CD4-positive, CD25-positive, alpha-beta regulatory T cell (primary cell): ENCODE data around the gene RNF150. TPM values are rescaled to one million over a fixed set of nuclear protein-coding genes. Genes with fewer than 3 reads are reported as not detected.

ENCODE experiments used
- ATAC-seq, 2 donors: fragments of 150-1000 bp; cut with Tn5 transposase; one replicate each; pipeline ENCODE4 v1.10.0; 2021; ENCODE audit warnings: low read depth in 2 of 2, moderate number of reproducible peaks in 2 of 2, moderate library complexity in 1 of 2
- DNase-seq, 3 donors: peaks; one replicate each; pipeline versions ENCODE4 v3.0.0 to v3.0.0-alpha.2; 2012 to 2022; ENCODE audit warnings: mixed read lengths in 1 of 3
- H3K27ac ChIP-seq: one replicate; pipeline ENCODE4 v1.7.0; 2013; ENCODE audit warnings: mild to moderate bottlenecking, low read length; ENCODE audit not compliant: insufficient read depth, poor library complexity, severe bottlenecking
- H3K27me3 ChIP-seq: one replicate; pipeline ENCODE4 v1.7.0; 2013; ENCODE audit warnings: low read length; ENCODE audit not compliant: control insufficient read depth, insufficient read depth
- H3K36me3 ChIP-seq: one replicate; pipeline ENCODE4 v1.7.0; 2013; ENCODE audit warnings: mild to moderate bottlenecking, low read length, moderate library complexity; ENCODE audit not compliant: control insufficient read depth, insufficient read depth
- H3K4me1 ChIP-seq: 2 replicates; pipeline ENCODE4 v1.7.0; 2013; ENCODE audit warnings: mild to moderate bottlenecking, low read length; ENCODE audit not compliant: insufficient read depth, control insufficient read depth, poor library complexity, severe bottlenecking
- H3K4me3 ChIP-seq: one replicate; pipeline ENCODE4 v1.7.0; 2013; ENCODE audit warnings: low read depth, mild to moderate bottlenecking, low read length, moderate library complexity
- H3K9me3 ChIP-seq, 2 experiments: 1 replicate in 1 of 2; 2 replicates in 1 of 2; pipeline ENCODE4 v1.7.0; 2013; ENCODE audit warnings: low read length in 2 of 2, mild to moderate bottlenecking in 1 of 2, moderate library complexity in 1 of 2; ENCODE audit not compliant: control insufficient read depth in 2 of 2
- H3K27ac Mint-ChIP-seq, 3 donors: one replicate each; pipeline ENCODE4 v1.8.0; 2020 to 2022; ENCODE audit warnings: mild to moderate bottlenecking in 3 of 3, mixed read lengths in 3 of 3, moderate library complexity in 2 of 3
- H3K27me3 Mint-ChIP-seq: one replicate; pipeline ENCODE4 v1.8.0; 2022; ENCODE audit warnings: mild to moderate bottlenecking, mixed read lengths
- H3K36me3 Mint-ChIP-seq: one replicate; pipeline ENCODE4 v1.8.0; 2020; ENCODE audit warnings: mixed read lengths
- H3K4me1 Mint-ChIP-seq, 4 donors: one replicate each; pipeline ENCODE4 v1.8.0; 2020 to 2022; ENCODE audit warnings: mixed read lengths in 4 of 4, mild to moderate bottlenecking in 1 of 4
- H3K4me3 Mint-ChIP-seq, 4 donors: one replicate each; pipeline ENCODE4 v1.8.0; 2020 to 2022; ENCODE audit warnings: mild to moderate bottlenecking in 4 of 4, mixed read lengths in 4 of 4, moderate library complexity in 3 of 4
- H3K9me3 Mint-ChIP-seq, 7 donors: one replicate each; pipeline ENCODE4 v1.8.0; 2020 to 2022; ENCODE audit warnings: mixed read lengths in 7 of 7, mild to moderate bottlenecking in 3 of 7, moderate library complexity in 2 of 7
- polyA plus RNA-seq, 4 donors: library from polyadenylated mRNA; unstranded; fragments of 300-500 nt; fragmentation: Illumina TruSeq; gene quantifications; one replicate each; pipeline ENCODE4 v1.2.3, GENCODE V29; 2021
- total RNA-seq: library from RNA; stranded (reverse); gene quantifications from one replicate; pipeline ENCODE4 v1.2.3, GENCODE V29; 2022

The RNF150 gene
- total and polyA plus RNA-seq, 5 donors from 2014 or later: 0.07 TPM; not detected in 4

DNA sequence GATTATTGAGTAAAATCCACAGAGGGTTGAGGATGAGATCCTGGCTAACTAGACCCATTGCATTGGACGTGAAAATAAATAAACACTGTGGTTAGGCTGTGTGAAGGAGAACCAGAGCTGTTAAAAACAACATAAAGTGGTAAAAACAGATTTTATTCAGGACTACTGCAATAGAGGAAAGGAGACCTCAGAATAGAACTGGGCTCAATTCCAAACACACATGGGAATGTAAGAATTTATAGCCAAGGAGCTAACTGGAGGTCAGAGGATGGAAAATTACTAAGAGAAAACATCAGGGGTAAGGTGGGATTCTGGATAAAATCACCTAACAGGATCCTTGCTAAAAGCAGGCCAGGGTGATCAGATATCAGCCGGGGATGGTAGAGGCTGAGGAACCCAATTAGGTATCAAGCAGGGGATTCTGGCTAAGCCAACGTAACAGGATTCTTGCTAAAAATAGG lies 112.4 kb downstream of the RNF150 start:
- no peak for DNase-seq
- H3K27ac Mint-ChIP-seq: peak overlapping the region in 1 of 3 donors; percentile 32
- H3K9me3 Mint-ChIP-seq: peaks cover 0 to 3% (median 0%) of the 10 kb centered on the region in 7 donors
- no peaks in the 10 kb centered on the region for H3K9me3 ChIP-seq
- H3K36me3 ChIP-seq: no peaks in the 10 kb centered on the region
- H3K27me3 ChIP-seq: no peaks in the 10 kb centered on the region
- H3K27me3 Mint-ChIP-seq: no peaks in the 10 kb centered on the region
- no peaks in the 10 kb centered on the region for H3K36me3 Mint-ChIP-seq
- no peaks in the 10 kb centered on the region for H3K4me1 ChIP-seq
- no peak overlapping the region for H3K4me3 ChIP-seq
- H3K4me1 Mint-ChIP-seq: no peaks in the 10 kb centered on the region
- no peak overlapping the region for H3K27ac ChIP-seq
- no peak overlapping the region for H3K4me3 Mint-ChIP-seq
- ATAC-seq: no peak

DNA sequence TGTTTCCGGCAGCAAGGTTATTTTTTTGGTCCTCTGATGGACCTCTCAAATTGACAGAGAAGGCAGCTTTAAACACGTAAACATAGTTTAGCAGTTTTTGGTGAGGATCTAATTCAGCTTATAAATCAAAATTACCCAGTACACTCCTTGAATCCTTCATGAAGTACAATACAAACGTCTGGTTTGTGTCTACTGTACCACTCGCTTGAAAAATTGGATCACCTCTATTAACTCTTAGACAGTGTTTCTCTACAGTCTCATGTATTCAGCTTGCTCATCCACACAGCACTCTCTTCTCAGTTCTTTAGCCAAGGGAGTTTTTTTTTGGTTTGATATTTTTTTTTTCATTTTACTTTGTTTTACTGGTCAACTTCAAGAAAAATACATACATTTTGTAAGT lies 113.5 kb downstream of the RNF150 start:
- H3K27ac Mint-ChIP-seq: no peak overlapping the region
- ATAC-seq (no peak), DNase-seq (no peak)
- Histone ChIP-seq H3K27me3 (no peaks in the 10 kb centered on the region), H3K4me3 (no peak overlapping the region), H3K4me1 (no peaks in the 10 kb centered on the region), H3K27ac (no peak overlapping the region), H3K36me3 (no peaks in the 10 kb centered on the region), H3K9me3 (no peaks in the 10 kb centered on the region)
- peaks cover 0 to 2% (median 0%) of the 10 kb centered on the region in 7 donors for H3K9me3 Mint-ChIP-seq
- H3K27me3 Mint-ChIP-seq: no peaks in the 10 kb centered on the region
- H3K4me3 Mint-ChIP-seq: no peak overlapping the region
- H3K4me1 Mint-ChIP-seq: no peaks in the 10 kb centered on the region
- H3K36me3 Mint-ChIP-seq: no peaks in the 10 kb centered on the region

GRCh38 chr4:141016117-141016798 lies 117.0 kb downstream of the RNF150 start:
- no peaks in the 10 kb centered on the region for H3K4me1 ChIP-seq
- H3K4me3 ChIP-seq: no peak overlapping the region
- DNase-seq (no peak), ATAC-seq (no peak)
- Mint-ChIP-seq H3K4me3 (no peak overlapping the region), H3K27me3 (no peaks in the 10 kb centered on the region), H3K27ac (no peak overlapping the region), H3K9me3 (peaks cover 0 to 2% (median 0%) of the 10 kb centered on the region in 7 donors), H3K36me3 (no peaks in the 10 kb centered on the region), H3K4me1 (no peaks in the 10 kb centered on the region)
- H3K9me3 ChIP-seq: no peaks in the 10 kb centered on the region
- H3K27ac ChIP-seq: no peak overlapping the region
- no peaks in the 10 kb centered on the region for H3K36me3 ChIP-seq
- H3K27me3 ChIP-seq: no peaks in the 10 kb centered on the region

DNA sequence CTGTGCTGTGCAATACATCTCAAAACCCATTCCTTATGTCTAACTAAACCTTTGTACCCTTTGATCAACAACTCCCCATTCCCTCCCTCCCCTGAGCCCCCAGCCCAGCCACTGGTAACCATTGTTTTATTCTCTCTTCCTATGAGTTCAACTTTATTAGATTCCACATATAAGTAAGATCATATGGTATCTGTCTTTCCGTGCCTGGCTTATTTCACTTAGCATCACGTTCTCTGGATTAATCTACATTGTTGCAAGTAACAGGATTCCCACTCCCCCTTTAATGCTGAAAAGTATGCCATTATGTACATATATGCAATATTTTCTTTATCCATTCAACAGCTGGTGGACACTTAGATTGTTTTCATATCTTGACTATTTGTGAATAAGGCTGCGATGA lies 119.4 kb downstream of the RNF150 start:
- Histone ChIP-seq H3K4me1 (no peaks in the 10 kb centered on the region), H3K27me3 (no peaks in the 10 kb centered on the region), H3K4me3 (no peak overlapping the region), H3K9me3 (no peaks in the 10 kb centered on the region), H3K27ac (no peak overlapping the region), H3K36me3 (no peaks in the 10 kb centered on the region)
- Mint-ChIP-seq H3K27ac (no peak overlapping the region), H3K27me3 (no peaks in the 10 kb centered on the region), H3K36me3 (no peaks in the 10 kb centered on the region), H3K9me3 (peaks cover 0 to 1% (median 0%) of the 10 kb centered on the region in 7 donors), H3K4me1 (no peaks in the 10 kb centered on the region), H3K4me3 (no peak overlapping the region)
- DNase-seq (no peak), ATAC-seq (no peak)

GRCh38 chr4:141011901-141012315 lies 121.4 kb downstream of the RNF150 start:
- no peak overlapping the region for H3K4me3 Mint-ChIP-seq
- DNase-seq (no peak), ATAC-seq (no peak)
- no peak overlapping the region for H3K27ac Mint-ChIP-seq
- no peaks in the 10 kb centered on the region for H3K9me3 ChIP-seq
- no peaks in the 10 kb centered on the region for H3K36me3 Mint-ChIP-seq
- H3K9me3 Mint-ChIP-seq: peaks cover 0 to 1% (median 0%) of the 10 kb centered on the region in 7 donors
- no peak overlapping the region for H3K27ac ChIP-seq
- no peaks in the 10 kb centered on the region for H3K27me3 Mint-ChIP-seq
- H3K4me3 ChIP-seq: no peak overlapping the region
- no peaks in the 10 kb centered on the region for H3K36me3 ChIP-seq
- H3K27me3 ChIP-seq: no peaks in the 10 kb centered on the region
- H3K4me1 ChIP-seq: no peaks in the 10 kb centered on the region
- no peaks in the 10 kb centered on the region for H3K4me1 Mint-ChIP-seq

GRCh38 chr4:141009931-141010330 lies 123.3 kb downstream of the RNF150 start:
- no peaks in the 10 kb centered on the region for H3K36me3 ChIP-seq
- H3K9me3 Mint-ChIP-seq: peaks cover 0 to 6% (median 0%) of the 10 kb centered on the region in 7 donors
- H3K4me3 ChIP-seq: no peak overlapping the region
- H3K27me3 Mint-ChIP-seq: no peaks in the 10 kb centered on the region
- no peaks in the 10 kb centered on the region for H3K36me3 Mint-ChIP-seq
- no peak overlapping the region for H3K4me3 Mint-ChIP-seq
- H3K27ac Mint-ChIP-seq: no peak overlapping the region
- no peaks in the 10 kb centered on the region for H3K4me1 ChIP-seq
- ATAC-seq: no peak
- H3K4me1 Mint-ChIP-seq: no peaks in the 10 kb centered on the region
- no peaks in the 10 kb centered on the region for H3K9me3 ChIP-seq
- H3K27ac ChIP-seq: no peak overlapping the region
- H3K27me3 ChIP-seq: no peaks in the 10 kb centered on the region
- no peak for DNase-seq

DNA sequence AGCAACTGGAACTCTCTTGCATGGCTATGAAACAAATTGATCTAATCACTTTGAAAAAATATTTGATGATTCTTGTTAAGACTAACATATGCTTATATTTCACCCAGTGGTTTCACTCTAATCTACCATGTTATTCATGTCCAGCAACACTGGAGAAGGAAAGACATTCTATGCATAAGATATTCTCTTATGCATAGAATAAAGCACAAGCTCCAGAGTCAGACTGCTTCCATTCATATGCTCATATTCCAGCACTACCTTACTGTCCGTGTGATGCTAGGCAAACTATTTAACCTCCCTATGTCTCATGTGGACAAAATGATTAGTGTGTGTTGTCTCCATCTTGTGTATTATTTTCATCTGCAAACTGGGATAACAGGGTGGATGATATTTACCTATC lies 124.1 kb downstream of the RNF150 start:
- no peaks in the 10 kb centered on the region for H3K36me3 Mint-ChIP-seq
- no peak for DNase-seq
- Histone ChIP-seq H3K4me1 (no peaks in the 10 kb centered on the region), H3K36me3 (no peaks in the 10 kb centered on the region), H3K27me3 (no peaks in the 10 kb centered on the region), H3K27ac (no peak overlapping the region), H3K9me3 (no peaks in the 10 kb centered on the region), H3K4me3 (no peak overlapping the region)
- ATAC-seq: no peak
- no peak overlapping the region for H3K4me3 Mint-ChIP-seq
- peaks cover 0 to 11% (median 0%) of the 10 kb centered on the region in 7 donors for H3K9me3 Mint-ChIP-seq
- H3K27ac Mint-ChIP-seq: no peak overlapping the region
- no peaks in the 10 kb centered on the region for H3K4me1 Mint-ChIP-seq
- no peaks in the 10 kb centered on the region for H3K27me3 Mint-ChIP-seq

DNA sequence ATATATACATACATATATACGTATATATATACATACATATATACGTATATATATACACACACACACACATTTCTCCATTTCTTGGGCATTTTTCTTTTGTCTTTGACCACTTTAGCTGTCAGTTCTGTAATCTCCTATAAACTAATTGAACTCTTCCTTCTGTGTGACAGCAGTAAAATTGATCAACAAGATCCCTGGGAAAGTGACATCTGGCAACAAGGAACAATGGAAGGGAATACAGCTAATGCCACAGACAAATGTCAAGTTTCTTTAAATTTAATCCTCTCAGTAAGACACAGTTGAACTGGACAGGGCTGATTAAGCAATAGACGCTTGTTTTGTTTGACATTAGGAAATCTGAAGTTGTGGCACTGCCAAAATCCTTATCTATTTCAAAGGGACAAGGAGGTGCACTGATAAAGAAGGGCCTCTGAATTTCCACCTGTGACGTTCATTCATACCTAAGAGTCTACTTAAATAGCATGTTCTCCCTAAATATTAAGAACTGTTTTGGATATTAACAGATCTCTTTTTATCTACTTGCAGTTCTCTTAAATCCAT lies 126.9 kb downstream of the RNF150 start:
- H3K9me3 ChIP-seq: no peaks in the 10 kb centered on the region
- H3K27ac Mint-ChIP-seq: no peak overlapping the region
- H3K27me3 ChIP-seq: no peaks in the 10 kb centered on the region
- H3K4me1 ChIP-seq: no peaks in the 10 kb centered on the region
- no peaks in the 10 kb centered on the region for H3K36me3 ChIP-seq
- H3K4me3 Mint-ChIP-seq: no peak overlapping the region
- H3K36me3 Mint-ChIP-seq: no peaks in the 10 kb centered on the region
- peaks cover 0 to 14% (median 1%) of the 10 kb centered on the region in 7 donors for H3K9me3 Mint-ChIP-seq
- DNase-seq (no peak), ATAC-seq (no peak)
- H3K4me1 Mint-ChIP-seq: no peaks in the 10 kb centered on the region
- H3K27ac ChIP-seq: no peak overlapping the region
- H3K27me3 Mint-ChIP-seq: no peaks in the 10 kb centered on the region
- no peak overlapping the region for H3K4me3 ChIP-seq
